ENCODE data around the gene SIM2.
"Not testable (repeated sequence)": the region's sequence is repeated elsewhere in the genome, so short reads cannot be mapped to it uniquely, and the experiment has no call there.

Gene SIM2

GRCh38 chr21:36698981-36699545 lies at the start of gene SIM2:
Gene SIM2, plus strand, starts transcription at chr21:36699115. Its CDS starts 632 bp downstream, at chr21:36699747.
- DNase-seq (ENCODE audit: low read depth, low spot score), result no peak

GRCh38 chr21:36654324-36654723 lies 44.6 kb upstream of the SIM2 start:
- no peak for DNase-seq (ENCODE audit: low read depth, low spot score)

GRCh38 chr21:36654796-36655325 lies 44.1 kb upstream of the SIM2 start:
- DNase-seq (ENCODE audit: low read depth, low spot score), result no peak

- DNase-seq (ENCODE audit: low read depth, low spot score), result no peak
Observed at GRCh38 chr21:36656138-36656537, 42.8 kb upstream of the SIM2 start.

GRCh38 chr21:36657290-36657689 lies 41.6 kb upstream of the SIM2 start:
- not testable (repeated sequence) for DNase-seq (ENCODE audit: low read depth, low spot score)

GRCh38 chr21:36657999-36658398 lies 40.9 kb upstream of the SIM2 start:
- no peak for DNase-seq (ENCODE audit: low read depth, low spot score)

GRCh38 chr21:36658926-36659325 lies 40.0 kb upstream of the SIM2 start:
- no peak for DNase-seq (ENCODE audit: low read depth, low spot score)

GRCh38 chr21:36661511-36662309 lies 37.2 kb upstream of the SIM2 start:
- no peak for DNase-seq (ENCODE audit: low read depth, low spot score)

- DNase-seq (ENCODE audit: low read depth, low spot score), result no peak
Observed at GRCh38 chr21:36663033-36663855, 35.7 kb upstream of the SIM2 start.

- no peak for DNase-seq (ENCODE audit: low read depth, low spot score)
Observed at GRCh38 chr21:36664662-36664990, 34.3 kb upstream of the SIM2 start.

GRCh38 chr21:36665806-36666205 lies 33.1 kb upstream of the SIM2 start:
- DNase-seq (ENCODE audit: low read depth, low spot score), result no peak

- DNase-seq (ENCODE audit: low read depth, low spot score), result no peak
Observed at GRCh38 chr21:36668713-36669112, 30.2 kb upstream of the SIM2 start.

GRCh38 chr21:36671836-36672235 lies 27.1 kb upstream of the SIM2 start:
- DNase-seq (ENCODE audit: low read depth, low spot score), result no peak

GRCh38 chr21:36672296-36672695 lies 26.6 kb upstream of the SIM2 start:
- not testable (repeated sequence) for DNase-seq (ENCODE audit: low read depth, low spot score)

- DNase-seq (ENCODE audit: low read depth, low spot score), result no peak
Observed at GRCh38 chr21:36672737-36673136, 26.2 kb upstream of the SIM2 start.

GRCh38 chr21:36676039-36676950 lies 22.6 kb upstream of the SIM2 start:
- DNase-seq (ENCODE audit: low read depth, low spot score), result no peak

GRCh38 chr21:36677443-36677842 lies 21.5 kb upstream of the SIM2 start:
- no peak for DNase-seq (ENCODE audit: low read depth, low spot score)

- DNase-seq (ENCODE audit: low read depth, low spot score), result no peak
Observed at GRCh38 chr21:36678538-36678937, 20.4 kb upstream of the SIM2 start.

- DNase-seq (ENCODE audit: low read depth, low spot score), result no peak
Observed at GRCh38 chr21:36681117-36681631, 17.7 kb upstream of the SIM2 start.

- no peak for DNase-seq (ENCODE audit: low read depth, low spot score)
Observed at GRCh38 chr21:36684957-36685714, 13.8 kb upstream of the SIM2 start.

Measured in brain pericyte (primary cell).